ENCODE measurements around the gene PET100. TPM values are rescaled to one million over a fixed set of nuclear protein-coding genes. Genes with fewer than 3 reads are reported as not detected.

The PET100 gene
- total RNA-seq = 37.4 and 45.7 TPM in 2 replicates

GRCh38 chr19:7629347-7630054 lies at the start of gene PET100, which contains the start of gene XAB2:
Gene PET100 (plus strand): TSS chr19:7629793. CDS start chr19:7629834, 41 bp downstream.
Gene XAB2 (minus strand): TSS chr19:7629545. CDS start chr19:7629527, 18 bp downstream.

GRCh38 chr19:7595466-7596133 lies 34.0 kb upstream of the PET100 start, which contains the start of gene CAMSAP3:
Gene CAMSAP3 (plus strand): TSS chr19:7595863. CDS start chr19:7596003, 140 bp downstream.

GRCh38 chr19:7633698-7634097 lies 4.1 kb downstream of the PET100 start, which contains the start of gene PCP2:
Gene PCP2 (minus strand): TSS chr19:7633719. CDS start chr19:7633457, 262 bp downstream.

GRCh38 chr19:7636691-7637373 lies 7.2 kb downstream of the PET100 start, which contains the start of gene STXBP2:
Gene STXBP2 (plus strand): TSS chr19:7637110. CDS start chr19:7637150, 40 bp downstream.

GRCh38 chr19:7668842-7669241 lies 39.2 kb downstream of the PET100 start, which contains the start of gene RETN:
Gene RETN (plus strand): TSS chr19:7669049. CDS start chr19:7669327, 278 bp downstream.

GRCh38 chr19:7676854-7677253 lies 47.3 kb downstream of the PET100 start, which contains the start of gene MCEMP1:
Gene MCEMP1 (plus strand): TSS chr19:7677090. CDS start chr19:7677121, 31 bp downstream.

GRCh38 chr19:7680606-7681339 lies 51.2 kb downstream of the PET100 start, which contains the start of gene TRAPPC5:
Gene TRAPPC5 (plus strand): TSS chr19:7680833. CDS start chr19:7682254, 1,421 bp downstream.

Other genes with a start within 250 kb of the PET100 start
- 1.7 and 2.7 TPM in 2 replicates for gene PEX11G, start 140.8 kb upstream of the PET100 start, total RNA-seq
- gene ZNF358, start 113.7 kb upstream of the PET100 start, total RNA-seq = 6.6 and 9.5 TPM in 2 replicates
- gene MCOLN1, start 107.2 kb upstream of the PET100 start, total RNA-seq = 5.3 and 6.1 TPM in 2 replicates
- gene PNPLA6, start 94.1 kb upstream of the PET100 start, total RNA-seq = 62.2 and 63.2 TPM in 2 replicates
- gene CAMSAP3, start 33.9 kb upstream of the PET100 start, total RNA-seq = not detected in 2 replicates
- gene XAB2, start 248 bp upstream of the PET100 start, total RNA-seq = 19.3 and 22.5 TPM in 2 replicates
- gene PCP2, start 3.9 kb downstream of the PET100 start, total RNA-seq = not detected in 2 replicates
- gene STXBP2, start 7.3 kb downstream of the PET100 start, total RNA-seq = 1.4 and 2.0 TPM in 2 replicates
- not detected in 2 replicates for gene RETN, start 39.3 kb downstream of the PET100 start, total RNA-seq
- not detected in 2 replicates for gene MCEMP1, start 47.3 kb downstream of the PET100 start, total RNA-seq
- gene TRAPPC5, start 51.0 kb downstream of the PET100 start, total RNA-seq = 102 and 104 TPM in 2 replicates
- not detected in 2 replicates for gene FCER2, start 72.3 kb downstream of the PET100 start, total RNA-seq
- gene CLEC4G, start 102.3 kb downstream of the PET100 start, total RNA-seq = not detected in 2 replicates
- gene CD209, start 117.7 kb downstream of the PET100 start, total RNA-seq = not detected in 2 replicates
- not detected in 2 replicates for gene CLEC4M, start 133.4 kb downstream of the PET100 start, total RNA-seq
- gene EVI5L, start 200.4 kb downstream of the PET100 start, total RNA-seq = 13.6 and 15.2 TPM in 2 replicates
- not detected in 2 replicates for gene PRR36, start 244.6 kb downstream of the PET100 start, total RNA-seq